HUES6 (cell line): ENCODE measurements around the gene SLC44A1.

Experiments used
- H3K27ac ChIP-seq: 2 replicates; pipeline ENCODE4 v1.7.0; 2013; ENCODE audit warnings: low read depth, mild to moderate bottlenecking, low read length, inconsistent platforms
- H3K27me3 ChIP-seq: 2 replicates; pipeline ENCODE4 v1.6.1; 2013; ENCODE audit warnings: low read length; ENCODE audit not compliant: control insufficient read depth, insufficient read depth
- H3K36me3 ChIP-seq: 2 replicates; pipeline ENCODE4 v1.6.1; 2013; ENCODE audit warnings: low read length; ENCODE audit not compliant: control insufficient read depth, insufficient read depth
- H3K4me1 ChIP-seq: 2 replicates; pipeline ENCODE4 v1.6.1; 2013; ENCODE audit warnings: low read length; ENCODE audit not compliant: control insufficient read depth, insufficient read depth
- H3K4me3 ChIP-seq: 2 replicates; pipeline ENCODE4 v1.5.1; 2013; ENCODE audit warnings: low read depth, low read length
- H3K9ac ChIP-seq: one replicate; pipeline ENCODE4 v1.6.1; 2013; ENCODE audit warnings: mild to moderate bottlenecking, low read length
- H3K9me3 ChIP-seq: 2 replicates; pipeline ENCODE4 v1.6.1; 2013; ENCODE audit warnings: low read depth, low read length; ENCODE audit not compliant: control insufficient read depth, insufficient read depth

The SLC44A1 gene

DNA sequence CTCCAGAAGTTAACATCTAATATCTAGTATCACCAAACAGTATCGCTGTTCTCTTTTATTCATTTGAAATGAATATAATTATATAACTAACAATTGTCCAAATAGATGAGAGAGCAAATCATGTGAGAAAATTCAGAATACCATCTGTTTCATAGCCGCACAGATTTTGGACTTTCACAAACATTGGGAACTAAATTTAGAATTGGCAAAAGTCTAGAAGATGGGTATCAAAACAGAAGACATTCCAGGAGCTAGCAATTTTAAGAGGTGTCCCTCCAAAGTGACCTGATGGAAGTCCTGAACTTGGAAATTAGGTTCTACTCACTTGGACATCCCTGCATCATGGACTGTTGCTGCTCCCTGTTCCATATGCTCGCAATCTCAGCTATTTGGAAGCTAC is 146.4 kb downstream of the SLC44A1 start:
- peaks cover 25% of the 10 kb centered on the region; the same call in 1 of the 2 replicates for H3K4me1 ChIP-seq
- no peak overlapping the region for H3K4me3 ChIP-seq
- H3K36me3 ChIP-seq: 0 out of 2 replicates have a peak, but pooled peaks cover 3% of the 10 kb centered on the region
- H3K27ac ChIP-seq: no peak overlapping the region
- H3K9me3 ChIP-seq: no peaks in the 10 kb centered on the region
- H3K27me3 ChIP-seq: no peaks in the 10 kb centered on the region
- H3K9ac ChIP-seq: no peak overlapping the region

DNA sequence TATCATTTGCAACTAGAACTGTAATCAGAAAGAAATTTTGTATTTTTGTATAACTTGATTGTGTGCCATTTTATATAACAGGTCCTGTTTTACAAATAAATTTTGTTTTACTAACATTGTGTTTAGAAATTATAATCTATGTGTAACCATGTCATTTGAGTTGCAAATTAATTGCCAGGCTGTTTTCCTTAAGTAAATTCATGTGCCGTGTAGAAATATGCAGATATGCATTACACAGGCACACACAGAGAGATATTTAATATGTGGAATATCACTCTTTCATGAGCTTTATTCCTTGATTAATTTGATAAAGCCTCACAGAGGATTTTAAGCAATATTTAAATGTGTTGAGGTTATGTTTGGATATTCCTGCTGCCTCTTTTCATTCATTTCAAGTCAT is 146.8 kb downstream of the SLC44A1 start:
- Histone ChIP-seq H3K4me3 (no peak overlapping the region), H3K4me1 (peaks cover 25% of the 10 kb centered on the region; the same call in 1 of the 2 replicates), H3K9ac (no peak overlapping the region), H3K9me3 (no peaks in the 10 kb centered on the region), H3K36me3 (0 out of 2 replicates have a peak, but pooled peaks cover 3% of the 10 kb centered on the region), H3K27ac (no peak overlapping the region), H3K27me3 (no peaks in the 10 kb centered on the region)

DNA sequence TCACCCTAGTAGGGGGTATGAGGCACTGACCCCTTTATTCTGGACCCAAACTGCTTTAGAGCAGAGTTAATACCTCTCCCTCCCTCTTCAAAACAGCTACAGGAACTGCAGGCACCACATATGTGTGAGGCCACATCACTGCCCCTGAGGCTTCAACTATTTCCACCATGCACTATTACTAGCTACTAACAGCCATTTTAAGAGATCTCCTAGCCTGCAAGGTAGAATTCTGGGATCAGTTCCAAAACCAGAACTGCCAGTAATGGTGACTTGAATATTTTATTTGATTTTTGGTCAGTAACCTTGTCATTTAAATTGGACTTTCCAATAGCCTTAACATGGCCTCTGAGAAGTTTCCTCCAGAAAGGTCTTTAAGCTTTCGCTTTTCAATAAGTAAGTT is 148.1 kb downstream of the SLC44A1 start:
- Histone ChIP-seq H3K27ac (no peak overlapping the region), H3K9ac (no peak overlapping the region), H3K36me3 (0 out of 2 replicates have a peak, but pooled peaks cover 3% of the 10 kb centered on the region), H3K4me1 (peaks cover 25% of the 10 kb centered on the region; the same call in 1 of the 2 replicates), H3K4me3 (no peak overlapping the region), H3K27me3 (no peaks in the 10 kb centered on the region), H3K9me3 (no peaks in the 10 kb centered on the region)

DNA sequence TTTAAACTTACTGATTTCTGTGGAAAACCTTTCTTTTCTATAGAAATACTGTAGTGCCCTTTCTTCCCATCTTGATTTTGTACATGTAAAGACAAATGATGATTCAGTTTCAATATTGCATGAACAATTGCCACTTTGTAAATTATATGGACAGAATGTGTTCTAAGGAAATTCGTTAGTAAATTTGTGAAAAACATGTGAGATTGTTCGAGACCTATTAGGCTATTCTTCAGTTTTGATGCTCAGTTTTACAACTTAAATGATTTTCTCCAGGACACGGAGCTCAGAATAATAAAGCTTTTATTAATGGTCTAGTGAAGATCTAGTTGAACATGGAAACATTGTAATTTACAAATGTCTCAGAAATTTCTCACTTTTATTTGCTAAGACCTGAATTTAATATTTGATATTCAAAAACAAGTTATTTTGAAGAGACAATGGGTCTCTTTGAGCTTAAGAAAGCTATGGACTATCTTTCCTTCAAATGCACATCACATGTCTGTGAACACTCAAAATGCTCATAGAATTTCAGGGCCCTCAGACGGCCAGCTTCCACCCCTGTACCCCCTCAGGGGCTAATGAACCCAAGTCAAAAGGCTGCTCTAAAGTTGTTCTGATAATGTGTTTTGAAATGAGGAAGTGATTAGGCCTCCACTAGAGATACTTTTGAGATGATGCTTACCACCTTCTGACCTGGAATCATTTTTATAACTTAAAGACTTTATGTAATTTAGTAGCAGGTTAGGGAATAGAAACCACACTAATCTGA is 149.3 kb downstream of the SLC44A1 start:
- H3K36me3 ChIP-seq: 0 out of 2 replicates have a peak, but pooled peaks cover 2% of the 10 kb centered on the region
- H3K9me3 ChIP-seq: no peaks in the 10 kb centered on the region
- H3K4me1 ChIP-seq: peaks cover 25% of the 10 kb centered on the region; the same call in 1 of the 2 replicates
- no peaks in the 10 kb centered on the region for H3K27me3 ChIP-seq
- H3K9ac ChIP-seq: no peak overlapping the region
- no peak overlapping the region for H3K4me3 ChIP-seq
- no peak overlapping the region for H3K27ac ChIP-seq

DNA sequence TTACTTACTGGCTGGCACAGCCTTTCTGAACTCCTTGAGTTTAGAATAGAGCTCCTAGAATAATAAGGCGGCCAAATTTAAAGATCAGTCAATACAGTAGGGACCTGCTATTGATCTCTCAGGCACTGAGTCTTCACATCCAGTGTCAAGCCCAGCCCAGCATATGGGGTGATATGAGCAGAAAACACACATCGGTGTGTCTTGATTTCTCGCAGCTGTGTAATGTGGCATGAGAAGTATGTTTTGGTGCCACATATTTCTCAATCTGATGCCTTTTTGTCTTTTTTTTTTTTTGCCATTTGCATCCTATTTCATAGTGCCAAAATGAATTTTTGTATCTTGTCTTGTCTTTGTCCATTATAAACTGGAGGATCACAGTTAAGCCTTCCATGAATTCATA is 152.0 kb downstream of the SLC44A1 start:
- no peaks in the 10 kb centered on the region for H3K27me3 ChIP-seq
- no peak overlapping the region for H3K9ac ChIP-seq
- H3K4me1 ChIP-seq: peaks cover 12% of the 10 kb centered on the region; the same call in 1 of the 2 replicates
- no peak overlapping the region for H3K27ac ChIP-seq
- no peaks in the 10 kb centered on the region for H3K36me3 ChIP-seq
- H3K9me3 ChIP-seq: no peaks in the 10 kb centered on the region
- no peak overlapping the region for H3K4me3 ChIP-seq

DNA sequence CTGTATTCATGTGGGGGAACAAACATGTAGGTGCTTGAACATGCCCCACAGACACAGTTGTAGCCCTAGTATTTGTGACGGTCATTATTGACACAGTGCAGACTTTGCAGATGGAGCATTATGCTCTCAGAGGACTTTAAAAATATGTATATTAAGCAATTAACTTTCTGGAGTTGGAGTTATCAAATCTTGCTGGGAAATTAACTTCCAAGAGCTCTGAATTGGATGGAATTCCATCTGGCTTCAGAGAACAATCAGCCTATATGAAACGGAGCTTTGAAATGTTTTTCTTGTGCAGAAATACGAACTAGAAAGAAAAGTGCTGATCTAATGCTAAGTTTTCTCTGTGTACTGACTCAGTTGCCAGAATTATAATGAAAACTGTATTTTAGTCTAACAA is 152.4 kb downstream of the SLC44A1 start:
- no peaks in the 10 kb centered on the region for H3K9me3 ChIP-seq
- no peaks in the 10 kb centered on the region for H3K36me3 ChIP-seq
- peaks cover 16% of the 10 kb centered on the region for H3K4me1 ChIP-seq
- no peaks in the 10 kb centered on the region for H3K27me3 ChIP-seq
- H3K27ac ChIP-seq: no peak overlapping the region
- H3K4me3 ChIP-seq: no peak overlapping the region
- H3K9ac ChIP-seq: no peak overlapping the region

DNA sequence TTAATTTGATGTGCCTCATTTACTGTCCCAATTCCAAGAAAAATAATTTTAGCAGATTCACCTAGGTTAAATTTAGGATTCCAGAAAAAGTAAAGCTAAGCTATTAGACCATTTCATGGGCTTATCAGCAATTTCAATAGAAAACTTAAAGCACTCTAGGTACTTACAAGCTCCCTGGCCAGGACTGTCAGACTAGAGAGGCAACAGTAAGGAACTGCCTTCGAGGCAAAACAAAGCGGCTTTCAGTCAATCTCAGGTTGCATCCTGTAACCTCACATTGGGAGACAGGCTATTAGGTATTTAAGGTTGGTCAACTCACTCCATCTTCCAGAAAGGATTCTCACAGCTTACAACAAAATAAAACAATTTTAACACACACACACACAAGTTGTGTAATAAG is 154.7 kb downstream of the SLC44A1 start:
- H3K36me3 ChIP-seq: no peaks in the 10 kb centered on the region
- H3K9ac ChIP-seq: no peak overlapping the region
- H3K4me3 ChIP-seq: no peak overlapping the region
- peaks cover 31% of the 10 kb centered on the region for H3K4me1 ChIP-seq
- H3K9me3 ChIP-seq: no peaks in the 10 kb centered on the region
- H3K27ac ChIP-seq: no peak overlapping the region
- H3K27me3 ChIP-seq: no peaks in the 10 kb centered on the region

DNA sequence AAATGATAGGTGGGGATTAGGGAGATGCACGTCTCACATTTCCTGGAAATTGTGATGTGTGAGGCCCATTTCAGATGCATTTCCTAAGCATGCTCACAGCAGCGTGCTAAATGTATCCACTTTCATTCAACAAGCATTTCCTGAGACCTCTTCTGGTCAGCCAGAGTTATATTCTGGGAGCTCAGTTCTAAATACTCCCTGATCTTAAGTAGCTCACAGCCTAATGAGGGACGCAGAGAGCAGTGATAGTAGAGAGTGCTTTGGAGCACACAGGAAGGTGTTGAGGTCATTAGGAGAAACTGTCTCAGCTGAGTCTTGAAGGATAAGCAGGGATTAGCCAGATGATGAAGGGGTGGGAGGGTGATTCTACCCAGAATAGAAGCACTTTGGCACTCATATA is 157.2 kb downstream of the SLC44A1 start:
- H3K27ac ChIP-seq: no peak overlapping the region
- no peaks in the 10 kb centered on the region for H3K36me3 ChIP-seq
- no peak overlapping the region for H3K4me3 ChIP-seq
- H3K9me3 ChIP-seq: no peaks in the 10 kb centered on the region
- H3K9ac ChIP-seq: no peak overlapping the region
- H3K4me1 ChIP-seq: peaks cover 37% of the 10 kb centered on the region
- no peaks in the 10 kb centered on the region for H3K27me3 ChIP-seq

DNA sequence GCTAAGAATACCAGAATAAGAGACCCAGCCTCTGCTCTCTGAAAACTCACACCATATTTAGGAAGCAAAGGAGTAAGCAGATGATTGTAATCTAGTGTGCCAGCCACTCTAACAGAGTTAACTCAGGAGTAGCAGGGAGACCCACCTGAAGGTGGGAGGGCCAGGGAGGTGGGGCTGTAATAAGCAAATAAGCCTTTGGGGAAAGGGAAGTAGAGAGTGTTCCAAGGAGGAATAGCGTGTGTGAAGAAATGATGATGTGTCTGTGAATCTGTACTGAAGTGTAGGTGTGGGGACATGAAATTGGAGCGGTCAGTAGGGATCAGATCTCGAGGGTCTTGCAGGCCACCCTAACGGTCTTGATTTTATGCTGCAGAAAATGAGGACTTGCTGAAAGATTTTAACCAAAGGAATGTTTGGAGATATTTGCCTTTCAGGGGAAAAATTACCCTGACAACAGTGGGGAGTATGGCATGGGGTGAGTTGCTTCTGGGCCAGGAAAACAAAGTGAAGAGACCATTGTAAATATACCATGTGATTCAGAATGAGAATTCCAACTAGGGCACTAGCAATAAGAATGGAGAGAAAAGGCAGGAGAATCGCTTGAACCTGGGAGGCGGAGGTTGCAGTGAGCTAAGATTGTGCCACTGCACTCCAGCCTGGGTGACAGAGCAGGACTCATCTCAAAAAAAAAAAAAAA is 159.2 kb downstream of the SLC44A1 start:
- peaks cover 37% of the 10 kb centered on the region for H3K4me1 ChIP-seq
- peak overlapping the region; percentile 25 for H3K9ac ChIP-seq
- H3K27ac ChIP-seq: peak overlapping the region; percentile 8; the same call in 1 of the 2 replicates
- H3K27me3 ChIP-seq: no peaks in the 10 kb centered on the region
- peak overlapping the region; percentile 21 for H3K4me3 ChIP-seq
- H3K36me3 ChIP-seq: no peaks in the 10 kb centered on the region
- H3K9me3 ChIP-seq: no peaks in the 10 kb centered on the region

DNA sequence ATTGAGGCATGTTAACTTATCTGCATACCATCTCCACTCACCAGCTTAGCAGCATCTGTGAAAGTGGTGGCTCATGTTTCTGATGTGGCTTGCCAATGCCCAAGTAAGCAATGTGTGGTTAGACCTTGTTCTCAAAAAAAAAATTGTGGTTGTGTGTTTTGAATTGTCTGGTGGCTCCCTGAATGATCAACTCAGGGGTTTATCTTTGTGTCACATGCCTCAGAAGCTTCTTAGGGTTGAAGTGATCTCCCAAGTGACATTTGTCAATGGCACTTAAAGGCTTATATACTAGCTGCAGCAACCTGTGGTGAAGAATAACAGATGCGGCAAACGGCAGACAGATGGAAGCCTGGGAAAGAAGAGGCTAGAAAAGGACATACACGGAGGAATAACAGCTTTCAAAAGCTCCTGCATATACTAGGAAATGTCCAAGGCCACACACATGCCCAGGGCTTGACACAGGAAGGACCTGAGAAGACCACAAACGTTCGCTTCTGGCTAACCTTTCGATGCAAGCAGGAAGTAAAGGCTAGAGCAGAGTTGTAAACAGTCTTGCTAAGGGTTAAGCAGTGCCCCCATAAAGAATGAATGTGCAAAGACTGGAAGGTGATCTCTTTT is 161.2 kb downstream of the SLC44A1 start:
- Histone ChIP-seq H3K36me3 (no peaks in the 10 kb centered on the region), H3K9ac (no peak overlapping the region), H3K4me3 (no peak overlapping the region), H3K27ac (no peak overlapping the region), H3K9me3 (no peaks in the 10 kb centered on the region), H3K4me1 (peaks cover 37% of the 10 kb centered on the region), H3K27me3 (no peaks in the 10 kb centered on the region)

DNA sequence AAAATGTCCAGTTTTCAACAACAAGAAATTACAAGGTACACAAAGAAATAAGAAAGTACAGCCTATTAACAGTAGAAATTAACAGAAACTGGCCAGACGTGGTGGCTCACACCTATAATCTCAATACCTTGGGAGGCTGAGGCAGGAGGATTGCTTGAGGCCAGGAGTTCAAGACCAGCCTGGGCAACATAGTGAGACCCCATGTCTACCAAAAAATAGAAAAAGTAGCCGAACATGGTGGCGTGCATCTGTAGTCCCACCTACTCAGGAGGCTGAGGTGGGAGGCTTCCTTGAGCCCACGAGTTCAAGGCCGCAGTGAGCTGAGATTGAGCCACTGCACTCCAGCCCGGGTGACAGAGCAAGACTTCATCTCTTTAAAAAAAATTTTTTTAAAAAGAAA is 161.9 kb downstream of the SLC44A1 start:
- Histone ChIP-seq H3K36me3 (no peaks in the 10 kb centered on the region), H3K9ac (no peak overlapping the region), H3K27ac (no peak overlapping the region), H3K4me1 (peaks cover 36% of the 10 kb centered on the region), H3K27me3 (no peaks in the 10 kb centered on the region), H3K4me3 (no peak overlapping the region), H3K9me3 (no peaks in the 10 kb centered on the region; the same call in 1 of the 2 replicates)
